NOMO-1 treated with dmso at 0.1 percent for 144 hours (cell line): ENCODE data around the gene C1RL.
A peak's percentile ranks its signal among the peaks of the same experiment; 100 is the strongest.

Experiments used
- DNase-seq: peaks from one replicate; lab custom pipeline; 2025; ENCODE audit not compliant: unreplicated experiment; lab: John Stamatoyannopoulos, UW

The C1RL gene

DNA sequence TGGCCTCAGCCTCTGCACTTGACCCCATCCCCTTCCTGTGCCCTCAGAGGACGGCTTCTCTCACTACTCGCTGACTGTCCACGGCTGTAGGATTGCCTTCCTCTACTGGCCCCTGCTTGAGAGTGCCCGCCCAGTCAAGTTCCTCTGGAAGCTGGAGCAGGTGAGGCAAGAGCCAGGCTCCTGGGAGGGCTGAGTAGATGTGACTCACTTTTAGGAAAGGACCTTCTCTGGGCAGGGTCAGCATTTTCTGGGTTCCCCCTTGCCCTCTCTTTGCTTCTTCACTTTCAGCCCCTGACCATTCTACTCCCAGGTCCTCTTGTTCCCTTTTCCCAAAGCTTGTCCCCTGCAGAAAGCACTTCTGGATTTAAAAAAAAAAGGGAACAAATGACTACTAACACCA is 28.9 kb upstream of the C1RL start:
- DNase-seq = no peak

- no peak for DNase-seq
Measured at GRCh38 chr12:7136676-7137075, 27.7 kb upstream of the C1RL start.

DNA sequence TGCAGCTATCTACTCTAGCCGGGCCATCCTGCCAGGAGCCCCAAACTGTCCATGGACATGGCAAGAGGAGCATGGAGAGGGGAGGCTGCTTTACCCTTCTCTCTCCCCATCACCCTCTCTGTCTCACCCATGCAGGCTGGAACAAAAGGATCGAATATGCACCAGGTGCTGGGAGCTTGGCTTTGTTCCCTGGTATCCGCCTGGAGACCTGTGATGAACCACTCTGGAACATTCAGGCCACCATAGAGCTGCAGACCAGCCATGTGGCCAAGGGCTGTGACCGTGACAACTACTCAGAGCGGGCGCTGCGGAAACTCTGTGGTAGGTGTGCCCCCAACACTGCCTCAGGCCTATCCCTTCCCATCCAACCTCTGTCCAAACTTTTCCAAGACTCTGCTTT is 27.1 kb upstream of the C1RL start:
- DNase-seq = no peak

DNA sequence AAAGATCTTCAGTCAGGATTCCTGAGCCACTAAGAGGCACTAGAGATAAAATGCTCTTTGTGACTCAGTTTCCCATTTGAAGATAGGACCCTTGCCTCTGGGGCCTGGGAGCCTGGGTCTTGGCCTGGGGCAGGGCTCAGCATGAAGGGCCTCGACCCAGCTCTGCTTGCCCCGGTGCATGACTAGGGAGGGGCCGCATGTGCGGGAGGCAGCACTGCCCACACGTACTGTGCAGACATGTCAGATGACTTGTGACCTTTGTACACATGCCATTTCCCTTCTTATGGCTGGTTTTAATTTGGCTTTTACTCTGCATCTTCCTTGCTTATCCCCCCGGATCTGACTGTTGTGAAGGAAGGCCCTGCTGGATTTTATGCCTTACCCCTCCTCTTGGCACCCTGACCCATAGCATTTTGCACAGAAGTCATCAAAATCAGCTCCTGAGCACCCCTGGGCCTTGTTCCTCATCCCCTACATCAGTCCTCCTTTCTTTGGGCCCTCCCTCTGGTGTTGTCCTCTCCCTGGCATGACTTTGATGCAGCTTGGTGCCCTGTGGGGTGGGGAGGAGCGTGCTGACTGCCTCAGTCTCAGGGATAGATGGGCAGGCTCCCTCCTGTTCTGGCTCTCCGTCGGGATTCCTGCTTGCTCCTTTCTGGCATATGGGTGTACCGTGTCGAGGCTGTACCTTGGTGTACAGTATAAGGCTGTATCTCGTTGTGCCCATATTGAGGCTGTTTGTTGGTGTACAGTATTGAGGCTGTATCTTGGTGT is 25.6 kb upstream of the C1RL start:
- no peak for DNase-seq

DNA sequence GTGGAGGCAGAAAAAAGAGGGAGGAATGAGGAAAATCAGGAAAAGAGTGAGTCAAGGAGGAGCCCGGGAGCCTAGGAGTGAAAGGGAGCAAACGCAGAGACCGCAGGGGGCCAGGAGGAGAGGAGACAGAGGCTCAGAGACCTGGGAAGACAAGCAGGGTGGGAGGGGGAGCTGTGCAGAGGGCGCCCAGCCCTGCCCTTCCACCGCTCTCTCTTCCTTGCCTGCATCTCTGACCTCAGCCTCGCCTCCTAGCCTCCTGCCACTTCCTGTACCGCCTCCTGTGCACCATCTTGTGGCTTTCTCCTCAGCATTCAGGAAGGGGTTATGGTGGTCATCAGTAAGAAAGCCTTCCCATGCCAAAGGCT is 22.5 kb upstream of the C1RL start:
- no peak for DNase-seq

DNA sequence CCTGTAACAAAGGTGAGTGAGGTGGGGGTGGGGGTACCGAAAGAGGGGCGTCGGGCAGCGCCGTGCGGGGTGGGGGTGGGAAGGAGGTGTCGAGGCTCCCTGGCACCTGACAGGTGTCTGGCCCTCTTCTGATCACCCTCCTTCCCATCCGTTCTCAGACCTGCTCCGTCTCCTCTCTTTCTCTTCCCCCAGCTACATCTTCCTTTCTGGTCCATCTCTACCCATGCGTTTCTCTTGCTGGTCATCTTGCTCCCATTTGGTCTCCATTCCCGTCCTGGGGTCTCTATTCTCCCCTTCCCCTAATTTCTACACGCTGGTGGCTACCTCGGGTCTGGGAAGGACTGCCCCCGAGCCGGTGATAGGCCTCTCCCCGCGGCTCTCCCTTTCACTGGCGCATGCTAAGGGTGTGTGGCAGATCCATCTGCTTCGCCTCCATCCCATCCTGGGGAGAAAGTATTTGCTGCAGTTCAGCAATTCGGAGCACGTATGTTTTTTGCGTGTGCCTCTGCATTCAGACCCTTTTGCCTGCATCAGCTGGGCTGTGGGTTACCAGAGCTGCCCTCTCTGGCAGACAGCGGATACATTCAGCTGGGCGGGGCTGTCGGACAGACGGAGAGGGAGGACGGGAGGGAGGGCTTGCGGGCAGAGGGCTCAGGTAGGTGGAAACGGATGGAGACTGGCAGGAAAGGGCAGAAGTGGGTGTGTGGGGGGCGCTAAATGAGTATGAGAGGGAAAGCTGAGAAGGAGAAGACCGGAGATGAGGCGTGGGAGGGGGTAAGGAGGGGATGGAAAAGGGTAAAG is 21.9 kb upstream of the C1RL start:
- no peak for DNase-seq

DNA sequence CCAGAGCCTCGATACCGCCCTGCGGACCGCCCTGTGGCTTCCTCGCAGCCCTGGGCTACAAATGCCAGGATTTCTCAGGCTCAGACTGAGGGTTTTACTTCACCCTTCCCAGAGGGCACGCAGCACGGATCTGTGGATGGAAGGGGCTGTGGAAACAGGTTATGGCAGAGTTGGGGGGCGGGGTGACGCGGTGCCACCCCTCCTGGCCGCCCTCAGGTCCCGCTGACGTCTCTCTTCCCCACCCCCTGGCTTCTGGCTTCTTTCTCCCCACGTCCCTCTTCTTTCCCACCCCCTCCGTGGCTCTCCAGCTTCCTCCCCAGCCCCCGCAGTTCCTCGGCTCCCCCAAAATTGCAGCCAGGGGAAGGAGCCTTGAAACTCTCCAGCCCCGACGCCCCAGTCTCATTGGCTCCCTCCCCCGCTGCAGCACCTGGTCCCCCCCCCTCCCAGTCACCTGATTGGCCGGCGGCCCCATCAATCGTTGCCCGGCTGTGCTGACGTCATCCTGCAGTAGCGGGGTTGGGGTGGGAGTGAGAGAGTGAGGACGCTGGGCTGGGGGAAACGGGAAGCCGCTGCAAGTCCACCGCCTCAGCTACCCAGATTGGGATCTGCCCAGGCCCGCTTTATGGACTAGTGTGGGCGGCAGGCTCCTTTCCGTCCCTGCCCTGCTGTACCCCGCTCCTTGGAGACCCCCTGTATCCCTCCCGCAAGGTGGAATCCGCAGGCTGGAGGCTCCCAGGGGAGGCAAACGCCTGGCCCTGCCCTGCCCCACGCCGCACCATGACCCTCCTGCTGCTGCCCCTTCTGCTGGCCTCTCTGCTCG is 21.1 kb upstream of the C1RL start, which contains the start of gene CLSTN3:
Gene CLSTN3, plus strand, starts transcription at position 500 of the 820 bp plus-strand sequence. Its CDS starts 278 bp downstream, at position 778.
- peak; percentile 34 for DNase-seq

DNA sequence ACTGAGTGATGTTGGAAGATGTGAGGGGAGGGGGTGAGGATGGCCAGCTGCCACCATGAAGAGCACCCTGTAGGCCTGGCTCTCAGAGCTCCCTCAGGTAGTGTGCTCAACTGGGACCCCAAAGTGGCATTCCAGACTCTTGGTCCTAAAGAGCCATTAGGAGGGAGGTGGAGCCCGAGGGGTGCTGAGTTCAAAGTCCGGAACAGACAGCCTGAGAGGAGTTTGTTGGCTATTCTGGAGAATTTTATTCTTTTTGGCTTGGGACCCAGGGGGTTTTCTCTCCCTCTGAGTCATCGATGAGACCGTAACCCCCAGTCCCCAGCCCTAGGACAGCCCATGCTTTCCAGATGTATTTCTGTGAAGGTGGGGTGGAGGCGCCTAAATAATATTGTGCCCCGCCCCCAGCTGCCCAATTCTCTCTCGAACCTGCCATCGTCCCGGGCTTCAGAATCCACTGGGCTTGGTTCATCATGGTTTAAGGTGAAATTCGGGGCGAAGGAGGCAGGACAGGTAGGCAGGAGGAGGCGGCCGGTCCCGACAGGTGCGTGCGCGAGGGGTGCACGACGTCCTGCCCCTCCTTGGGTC is 20.4 kb upstream of the C1RL start:
- DNase-seq = no peak

DNA sequence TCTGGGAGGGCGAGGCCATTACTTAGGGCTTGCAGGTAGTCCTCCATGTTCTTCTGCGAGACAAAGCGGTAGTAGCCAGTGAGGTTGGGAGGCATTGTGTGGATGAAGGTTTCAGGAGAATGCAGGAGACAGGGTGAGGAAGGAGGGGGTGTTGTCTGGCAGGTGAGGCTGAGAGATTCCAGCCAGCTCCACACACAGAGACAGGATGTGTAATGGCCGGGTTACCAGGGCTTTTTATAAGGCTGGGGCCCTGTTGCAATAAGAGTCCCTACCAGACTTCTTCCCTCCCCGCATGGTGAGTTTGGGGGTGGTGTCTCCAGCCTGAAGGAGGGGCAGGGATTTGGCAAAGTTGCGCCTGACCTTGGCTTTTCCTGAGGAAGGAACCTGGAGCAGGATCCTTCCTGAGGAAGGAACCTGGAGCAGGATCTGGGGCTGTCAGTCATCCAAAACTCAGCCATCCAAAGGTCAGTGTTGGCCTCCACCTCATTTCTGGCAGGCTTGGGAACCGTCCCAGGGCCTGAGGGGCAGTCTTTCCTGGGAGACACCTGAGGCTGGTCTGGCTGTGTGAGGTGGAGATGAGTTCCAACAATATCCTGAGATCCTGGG is 19.8 kb upstream of the C1RL start, which contains the start of gene RBP5:
Gene RBP5, minus strand, starts transcription at position 209 of the 606 bp plus-strand sequence. Its CDS starts 114 bp downstream, at position 95.
- DNase-seq = no peak

- DNase-seq = no peak
Measured at GRCh38 chr12:7127916-7128626, 19.1 kb upstream of the C1RL start.

GRCh38 chr12:7125632-7126227 is 16.7 kb upstream of the C1RL start:
- no peak for DNase-seq

DNA sequence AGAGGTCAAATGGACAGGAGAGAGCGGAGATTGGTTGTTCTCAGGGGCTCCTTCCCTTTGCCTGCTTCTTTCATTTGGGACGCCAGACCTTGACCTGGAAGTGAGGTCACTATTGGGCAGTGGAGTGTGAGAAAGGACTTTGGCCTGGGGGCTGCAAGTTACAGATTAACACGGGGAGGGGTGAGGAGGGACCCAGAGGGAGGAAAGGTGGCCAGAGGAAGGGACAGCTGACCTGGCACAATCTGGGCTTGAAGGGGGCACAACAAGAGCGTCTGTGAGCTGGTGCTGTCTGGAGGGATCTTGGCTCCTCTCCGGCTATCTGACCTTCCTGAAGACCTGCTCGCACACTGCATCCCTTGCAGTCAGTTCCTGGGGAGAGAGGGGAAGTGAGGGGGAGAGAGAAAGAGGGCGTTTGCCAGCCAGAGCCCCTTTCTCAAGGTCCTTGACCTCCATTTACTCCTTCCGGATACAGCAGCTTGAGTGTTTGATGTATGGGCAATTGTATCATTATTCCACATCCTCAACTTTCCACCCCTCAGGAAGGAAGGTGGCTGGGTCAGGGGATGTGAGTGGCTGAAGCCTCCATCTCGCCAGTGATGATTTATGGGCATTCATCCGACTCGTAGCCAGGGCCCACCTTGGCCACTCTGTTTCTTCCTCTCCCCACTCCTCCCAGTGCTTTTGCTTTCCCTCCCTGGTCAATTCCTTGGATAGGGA is 14.9 kb upstream of the C1RL start:
- DNase-seq = no peak

- no peak for DNase-seq
Measured at GRCh38 chr12:7122811-7123769, 14.1 kb upstream of the C1RL start.

DNA sequence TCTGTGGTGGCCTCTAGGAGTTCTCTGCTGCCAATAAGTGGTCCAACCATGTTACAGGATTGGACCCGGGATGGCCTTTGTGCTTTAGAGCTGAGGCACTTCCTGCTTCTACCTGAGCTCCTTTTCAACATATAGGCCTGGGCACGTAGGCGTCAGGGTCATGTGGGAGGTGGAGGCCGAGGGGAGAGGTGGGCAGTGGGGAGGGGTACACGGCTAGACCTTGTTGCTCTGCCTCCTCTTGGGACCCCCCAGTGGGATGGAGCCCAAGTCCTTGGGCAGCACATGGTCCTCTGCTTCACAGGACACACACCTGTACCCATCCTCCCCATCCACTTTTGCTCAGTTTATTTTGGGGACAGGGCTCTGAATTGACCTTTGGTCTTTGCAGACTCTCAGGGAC is 12.3 kb upstream of the C1RL start:
- DNase-seq = no peak

DNA sequence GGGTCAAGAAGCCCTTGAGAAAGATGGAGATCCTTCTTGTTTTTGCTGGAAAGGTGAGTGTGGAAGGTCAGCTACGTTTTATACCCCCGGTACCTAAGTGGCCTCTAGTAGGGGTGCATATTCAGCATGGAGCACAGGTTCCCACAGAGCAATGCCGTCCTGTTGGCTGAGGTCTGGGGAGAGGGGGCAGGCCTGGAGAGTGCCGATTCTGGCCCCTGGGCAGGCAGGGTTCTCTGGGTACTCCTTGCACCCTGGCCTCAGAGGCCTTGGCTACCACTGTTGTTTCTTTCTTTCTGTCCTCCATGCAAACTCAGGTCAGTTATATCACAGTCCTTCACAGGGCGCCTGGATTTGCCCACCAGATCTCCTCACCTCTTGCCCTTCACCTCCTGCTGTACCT is 11.2 kb upstream of the C1RL start:
- DNase-seq = no peak

GRCh38 chr12:7118881-7119280 is 9.9 kb upstream of the C1RL start:
- DNase-seq = no peak

GRCh38 chr12:7117670-7118069 is 8.7 kb upstream of the C1RL start:
- DNase-seq = no peak

DNA sequence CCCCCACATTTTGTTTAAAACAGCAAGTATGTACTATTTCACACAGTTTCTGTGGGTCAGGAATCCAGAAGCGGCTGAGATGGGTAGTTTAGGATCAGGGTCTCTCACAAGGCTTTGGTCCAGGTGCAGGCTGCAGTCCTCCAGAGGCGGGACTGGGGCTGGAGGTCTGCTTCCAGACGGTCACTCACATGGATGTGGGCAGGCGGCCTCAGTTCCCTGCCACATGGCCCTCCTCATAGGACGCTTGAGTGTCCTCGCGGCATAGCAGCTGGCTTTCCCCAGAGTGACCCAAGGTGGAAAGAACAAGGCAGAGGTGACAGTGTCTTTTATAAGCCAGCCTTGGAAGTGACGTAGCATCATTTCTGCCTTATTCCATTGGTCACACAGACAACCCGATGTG is 7.9 kb upstream of the C1RL start:
- no peak for DNase-seq
